ENCODE data around the gene PHACTR3.
"Not testable (repeated sequence)": the region's sequence is repeated elsewhere in the genome, so short reads cannot be mapped to it uniquely, and the experiment has no call there.

The PHACTR3 gene

GRCh38 chr20:59873409-59873808 lies 269.1 kb downstream of the PHACTR3 start:
- no peak overlapping the region for H3K27ac ChIP-seq (ENCODE audit: low read depth, low read length)
- H3K27me3 ChIP-seq (ENCODE audit: insufficient read depth, low read length) = no peaks in the 10 kb centered on the region
- no peak overlapping the region for H3K4me3 ChIP-seq (ENCODE audit: low read depth, low read length)
- H3K4me1 ChIP-seq (ENCODE audit: control insufficient read depth, insufficient read depth, low read length, unreplicated experiment) = no peaks in the 10 kb centered on the region
- no peaks in the 10 kb centered on the region for H3K79me2 ChIP-seq (ENCODE audit: control insufficient read depth, insufficient read depth, low read length, unreplicated experiment)
- no peak overlapping the region for H2AFZ ChIP-seq (ENCODE audit: low read length, unreplicated experiment)
- no peaks in the 10 kb centered on the region for H3K36me3 ChIP-seq (ENCODE audit: insufficient read depth, low read length)

GRCh38 chr20:59880198-59880597 lies 275.9 kb downstream of the PHACTR3 start:
- Histone ChIP-seq H3K36me3 (ENCODE audit: insufficient read depth, low read length) (no peaks in the 10 kb centered on the region), H2AFZ (ENCODE audit: low read length, unreplicated experiment) (no peak overlapping the region), H3K27ac (ENCODE audit: low read depth, low read length) (no peak overlapping the region), H3K27me3 (ENCODE audit: insufficient read depth, low read length) (no peaks in the 10 kb centered on the region), H3K79me2 (ENCODE audit: control insufficient read depth, insufficient read depth, low read length, unreplicated experiment) (no peaks in the 10 kb centered on the region), H3K4me1 (ENCODE audit: control insufficient read depth, insufficient read depth, low read length, unreplicated experiment) (no peaks in the 10 kb centered on the region), H3K4me3 (ENCODE audit: low read depth, low read length) (no peak overlapping the region)

- H3K27me3 ChIP-seq (ENCODE audit: insufficient read depth, low read length) = no peaks in the 10 kb centered on the region
- no peak overlapping the region for H3K27ac ChIP-seq (ENCODE audit: low read depth, low read length)
- H3K4me3 ChIP-seq (ENCODE audit: low read depth, low read length) = no peak overlapping the region
- no peaks in the 10 kb centered on the region for H3K79me2 ChIP-seq (ENCODE audit: control insufficient read depth, insufficient read depth, low read length, unreplicated experiment)
- H3K36me3 ChIP-seq (ENCODE audit: insufficient read depth, low read length) = peaks cover 3% of the 10 kb centered on the region; the same call in 1 of the 2 replicates
- no peaks in the 10 kb centered on the region for H3K4me1 ChIP-seq (ENCODE audit: control insufficient read depth, insufficient read depth, low read length, unreplicated experiment)
- H2AFZ ChIP-seq (ENCODE audit: low read length, unreplicated experiment) = no peak overlapping the region
These were observed 280.2 kb downstream of the PHACTR3 start for GRCh38 chr20:59884494-59884893.

DNA sequence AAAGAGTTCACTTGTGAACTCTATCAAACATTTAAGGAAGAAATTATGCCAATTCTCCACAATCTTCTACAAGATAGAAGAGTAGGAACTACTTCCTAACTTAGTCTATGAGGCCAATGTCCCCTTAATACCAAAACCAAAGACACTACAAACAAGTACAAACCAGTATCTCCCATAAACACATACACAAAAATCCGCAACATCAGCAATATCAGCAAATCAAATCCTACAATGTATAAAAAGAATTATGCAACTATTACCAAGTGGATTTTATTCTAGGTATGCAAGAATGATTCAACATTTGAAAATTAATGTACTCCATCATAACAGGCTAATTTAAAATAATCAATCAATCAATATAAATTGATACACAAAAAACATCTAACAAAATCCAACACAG lies 283.7 kb downstream of the PHACTR3 start:
- no peak overlapping the region for H3K27ac ChIP-seq (ENCODE audit: low read depth, low read length)
- H3K4me3 ChIP-seq (ENCODE audit: low read depth, low read length) = no peak overlapping the region
- no peak overlapping the region for H2AFZ ChIP-seq (ENCODE audit: low read length, unreplicated experiment)
- H3K36me3 ChIP-seq (ENCODE audit: insufficient read depth, low read length) = peaks cover 3% of the 10 kb centered on the region; the same call in 1 of the 2 replicates
- no peaks in the 10 kb centered on the region for H3K4me1 ChIP-seq (ENCODE audit: control insufficient read depth, insufficient read depth, low read length, unreplicated experiment)
- H3K27me3 ChIP-seq (ENCODE audit: insufficient read depth, low read length) = no peaks in the 10 kb centered on the region
- H3K79me2 ChIP-seq (ENCODE audit: control insufficient read depth, insufficient read depth, low read length, unreplicated experiment) = no peaks in the 10 kb centered on the region

GRCh38 chr20:59890035-59890434 lies 285.7 kb downstream of the PHACTR3 start:
- not testable (repeated sequence) for H2AFZ ChIP-seq (ENCODE audit: low read length, unreplicated experiment); H3K27me3 ChIP-seq (ENCODE audit: insufficient read depth, low read length); H3K36me3 ChIP-seq (ENCODE audit: insufficient read depth, low read length); H3K79me2 ChIP-seq (ENCODE audit: control insufficient read depth, insufficient read depth, low read length, unreplicated experiment); H3K4me3 ChIP-seq (ENCODE audit: low read depth, low read length); H3K27ac ChIP-seq (ENCODE audit: low read depth, low read length); H3K4me1 ChIP-seq (ENCODE audit: control insufficient read depth, insufficient read depth, low read length, unreplicated experiment)

GRCh38 chr20:59891581-59891980 lies 287.2 kb downstream of the PHACTR3 start:
- no peaks in the 10 kb centered on the region for H3K27me3 ChIP-seq (ENCODE audit: insufficient read depth, low read length)
- no peak overlapping the region for H3K4me3 ChIP-seq (ENCODE audit: low read depth, low read length)
- no peak overlapping the region for H2AFZ ChIP-seq (ENCODE audit: low read length, unreplicated experiment)
- H3K4me1 ChIP-seq (ENCODE audit: control insufficient read depth, insufficient read depth, low read length, unreplicated experiment) = no peaks in the 10 kb centered on the region
- H3K27ac ChIP-seq (ENCODE audit: low read depth, low read length) = no peak overlapping the region
- 0 out of 2 replicates have a peak, but pooled peaks cover 1% of the 10 kb centered on the region for H3K36me3 ChIP-seq (ENCODE audit: insufficient read depth, low read length)
- no peaks in the 10 kb centered on the region for H3K79me2 ChIP-seq (ENCODE audit: control insufficient read depth, insufficient read depth, low read length, unreplicated experiment)

DNA sequence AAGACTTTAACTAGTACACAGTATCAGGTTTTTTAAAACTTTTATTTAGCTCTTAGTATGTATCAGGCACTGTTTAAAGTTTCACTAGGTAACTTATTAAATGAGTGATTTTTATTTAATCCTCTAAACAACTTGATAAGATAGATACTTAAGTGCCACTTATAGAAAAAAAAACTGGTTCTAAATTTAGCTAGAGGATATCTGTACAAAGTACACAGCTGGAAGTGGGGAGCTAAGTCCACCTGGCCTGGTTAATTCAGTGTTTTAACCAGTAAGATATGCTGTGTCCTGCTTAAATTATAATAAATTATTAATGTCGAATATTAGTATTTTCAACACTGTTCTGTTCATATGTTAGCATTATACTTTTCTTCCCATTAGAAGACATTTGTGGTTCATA lies 291.6 kb downstream of the PHACTR3 start:
- Histone ChIP-seq H3K79me2 (ENCODE audit: control insufficient read depth, insufficient read depth, low read length, unreplicated experiment) (no peaks in the 10 kb centered on the region), H3K27ac (ENCODE audit: low read depth, low read length) (no peak overlapping the region), H3K27me3 (ENCODE audit: insufficient read depth, low read length) (no peaks in the 10 kb centered on the region), H3K36me3 (ENCODE audit: insufficient read depth, low read length) (no peaks in the 10 kb centered on the region), H2AFZ (ENCODE audit: low read length, unreplicated experiment) (no peak overlapping the region), H3K4me1 (ENCODE audit: control insufficient read depth, insufficient read depth, low read length, unreplicated experiment) (no peaks in the 10 kb centered on the region), H3K4me3 (ENCODE audit: low read depth, low read length) (no peak overlapping the region)
